PFSK-1 (cell line): ENCODE data around the gene SLC24A4.

Experiments
- POLR2AphosphoS5 ChIP-seq: IDR thresholded peaks from 2 replicates; pipeline ENCODE4 v1.6.1; 2012; ENCODE audit warnings: low read depth, mild to moderate bottlenecking, control low read depth, low read length, moderate library complexity
- SIN3A ChIP-seq: IDR thresholded peaks from 2 replicates; pipeline ENCODE4 v1.6.1; 2012; ENCODE audit warnings: mild to moderate bottlenecking, low read length, moderate library complexity, borderline replicate concordance; ENCODE audit not compliant: insufficient read depth
- TAF1 ChIP-seq: IDR thresholded peaks from 2 replicates; pipeline ENCODE4 v1.6.1; 2012; ENCODE audit warnings: low read length, control low read depth, borderline replicate concordance; ENCODE audit not compliant: insufficient read depth
- TF ChIP-seq, protein P1 (sequence below), 2 experiments: IDR thresholded peaks; 2 replicates each; pipeline versions ENCODE4 v1.6.1 to v1.8.0; 2011 to 2012; ENCODE audit warnings: low read depth in 2 of 2, low read length in 2 of 2, control low read depth in 1 of 2, inconsistent platforms in 1 of 2, mild to moderate bottlenecking in 1 of 2, moderate library complexity in 1 of 2; ENCODE audit not compliant: insufficient read depth in 1 of 2

- TF ChIP-seq POLR2AphosphoS5 = no peak
- TF ChIP-seq SIN3A = no peak
- TF ChIP-seq TAF1 = no peak
- TF ChIP-seq, protein P1, sequence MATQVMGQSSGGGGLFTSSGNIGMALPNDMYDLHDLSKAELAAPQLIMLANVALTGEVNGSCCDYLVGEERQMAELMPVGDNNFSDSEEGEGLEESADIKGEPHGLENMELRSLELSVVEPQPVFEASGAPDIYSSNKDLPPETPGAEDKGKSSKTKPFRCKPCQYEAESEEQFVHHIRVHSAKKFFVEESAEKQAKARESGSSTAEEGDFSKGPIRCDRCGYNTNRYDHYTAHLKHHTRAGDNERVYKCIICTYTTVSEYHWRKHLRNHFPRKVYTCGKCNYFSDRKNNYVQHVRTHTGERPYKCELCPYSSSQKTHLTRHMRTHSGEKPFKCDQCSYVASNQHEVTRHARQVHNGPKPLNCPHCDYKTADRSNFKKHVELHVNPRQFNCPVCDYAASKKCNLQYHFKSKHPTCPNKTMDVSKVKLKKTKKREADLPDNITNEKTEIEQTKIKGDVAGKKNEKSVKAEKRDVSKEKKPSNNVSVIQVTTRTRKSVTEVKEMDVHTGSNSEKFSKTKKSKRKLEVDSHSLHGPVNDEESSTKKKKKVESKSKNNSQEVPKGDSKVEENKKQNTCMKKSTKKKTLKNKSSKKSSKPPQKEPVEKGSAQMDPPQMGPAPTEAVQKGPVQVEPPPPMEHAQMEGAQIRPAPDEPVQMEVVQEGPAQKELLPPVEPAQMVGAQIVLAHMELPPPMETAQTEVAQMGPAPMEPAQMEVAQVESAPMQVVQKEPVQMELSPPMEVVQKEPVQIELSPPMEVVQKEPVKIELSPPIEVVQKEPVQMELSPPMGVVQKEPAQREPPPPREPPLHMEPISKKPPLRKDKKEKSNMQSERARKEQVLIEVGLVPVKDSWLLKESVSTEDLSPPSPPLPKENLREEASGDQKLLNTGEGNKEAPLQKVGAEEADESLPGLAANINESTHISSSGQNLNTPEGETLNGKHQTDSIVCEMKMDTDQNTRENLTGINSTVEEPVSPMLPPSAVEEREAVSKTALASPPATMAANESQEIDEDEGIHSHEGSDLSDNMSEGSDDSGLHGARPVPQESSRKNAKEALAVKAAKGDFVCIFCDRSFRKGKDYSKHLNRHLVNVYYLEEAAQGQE (IDR thresholded peaks at IDR 0.05; ENCODE audit: insufficient read depth in 1 of 2, low read depth in 2 of 2, low read length in 2 of 2) = no peak
These were observed 75.1 kb downstream of the SLC24A4 start for GRCh38 chr14:92397953-92398564.
